Spleen (tissue), 7 donors: ENCODE data around the gene GABBR1.

Experiments used
- CTCF ChIP-seq, 11 experiments: fragments of 200-600 bp in 7 of 11; fragments of 450-650 bp in 4 of 11; sonication (generic) in 4 of 11; IDR thresholded peaks in 8 of 11; conservative IDR thresholded peaks in 3 of 11; 1 replicate in 7 of 11; 2 replicates in 4 of 11; pipeline versions ENCODE4 v1.4.0 to v1.8.0; 2016 to 2021; ENCODE audit warnings: antibody characterized with exemption in 11 of 11, inconsistent platforms in 4 of 11, mild to moderate bottlenecking in 1 of 11
- POLR2A ChIP-seq, 3 donors: fragments of 450-650 bp; IDR thresholded peaks; one replicate each; pipeline ENCODE4 v1.5.1; 2017; ENCODE audit warnings: antibody characterized with exemption in 3 of 3, mild to moderate bottlenecking in 1 of 3
- donor health status: DM: no; HTN: no; CAD: no; lungs with moderate emphysema.
- donor health status: DM: no; HTN: no; CAD: no.
- donor health status: DM: no; HTN: no; CAD: no.

- no peak for TF ChIP-seq POLR2A (IDR thresholded peaks at IDR 0.05)
- no peak for TF ChIP-seq CTCF (IDR thresholded peaks at IDR 0.05 in 8 of 11, conservative IDR thresholded peaks at IDR 0.05 in 3 of 11)
Measured at GRCh38 chr6:29597184-29597583, 35.8 kb downstream of the GABBR1 start.
